ENCODE data around the gene TMEM81. TPM values are rescaled to one million over a fixed set of nuclear protein-coding genes. Genes with fewer than 3 reads are reported as not detected.

The TMEM81 gene
- total and polyA plus RNA-seq, 2 of the 8 experiments (the other 6 are each of a cell fraction or from before 2014, with no cell fraction given): 2.1 to 5.9 TPM

GRCh38 chr1:205091043-205091740, 6.9 kb upstream of the TMEM81 start (continued):
- TF ChIP-seq ATF2 (IDR thresholded peaks at IDR 0.05; ENCODE audit: low read length): no peak
- TF ChIP-seq CTBP2 (IDR thresholded peaks at IDR 0.05; ENCODE audit: borderline replicate concordance, insufficient read depth, insufficient read length, low read length): no peak
- no peak for TF ChIP-seq KDM1A (IDR thresholded peaks at IDR 0.05; ENCODE audit: borderline replicate concordance, low read length)
- no peak for TF ChIP-seq RAD21 (IDR thresholded peaks at IDR 0.05 in 1 of 2, conservative IDR thresholded peaks at IDR 0.05 in 1 of 2; ENCODE audit: low read depth in 2 of 2, low read length in 2 of 2)
- no peak for TF ChIP-seq CHD1 (IDR thresholded peaks at IDR 0.05; ENCODE audit: low read depth, low read length)
- TF ChIP-seq TBP (IDR thresholded peaks at IDR 0.05; ENCODE audit: low read depth, low read length): no peak
- TF ChIP-seq CBX5 (IDR thresholded peaks at IDR 0.05; ENCODE audit: low read depth, low read length): no peak
- TF ChIP-seq CEBPB (IDR thresholded peaks at IDR 0.05; ENCODE audit: low read depth, low read length): no peak
